HFFc6 (cell line): ENCODE measurements around the gene GEMIN7. TPM values are rescaled to one million over a fixed set of nuclear protein-coding genes. Genes with fewer than 3 reads are reported as not detected.
"Not testable (repeated sequence)": the region's sequence is repeated elsewhere in the genome, so short reads cannot be mapped to it uniquely, and the experiment has no call there.

ENCODE experiments used
- DNase-seq: peaks from one replicate; pipeline ENCODE4 v3.0.0-alpha.2; 2018
- H3K27ac Mint-ChIP-seq: 2 replicates; pipeline ENCODE4 v1.8.0; 2020; ENCODE audit warnings: mild to moderate bottlenecking, mixed read lengths
- H3K27me3 Mint-ChIP-seq: 2 replicates; pipeline ENCODE4 v1.8.0; 2021; ENCODE audit warnings: mild to moderate bottlenecking, moderate library complexity, mixed read lengths; ENCODE audit not compliant: insufficient read depth
- H3K36me3 Mint-ChIP-seq: 2 replicates; pipeline ENCODE4 v1.8.0; 2021; ENCODE audit warnings: low read depth, mixed read lengths
- H3K4me1 Mint-ChIP-seq: 2 replicates; pipeline ENCODE4 v1.8.0; 2020; ENCODE audit warnings: low read depth, mixed read lengths
- H3K4me3 Mint-ChIP-seq: 2 replicates; pipeline ENCODE4 v1.8.0; 2020; ENCODE audit warnings: mild to moderate bottlenecking, moderate library complexity, mixed read lengths
- H3K9me3 Mint-ChIP-seq: 2 replicates; pipeline ENCODE4 v1.8.0; 2020; ENCODE audit warnings: mild to moderate bottlenecking, mixed read lengths
- CTCF ChIP-seq: fragments of 200-600 bp; sonication (generic); IDR thresholded peaks from 2 replicates; pipeline ENCODE4 v1.5.0; 2021; ENCODE audit warnings: antibody characterized with exemption, mild to moderate bottlenecking
- total RNA-seq, 6 experiments: library from RNA; stranded (reverse); fragmentation: NEBNext Ultra II Directional; extraction: Animal tissue kit (Norgen Biotek cat#: 25700); gene quantifications; 2 replicates in 1 of 6; 3 replicates in 5 of 6; pipeline ENCODE4 v1.2.3, GENCODE V29; 2021

GEMIN7 gene
- total RNA-seq, 6 experiments from 2014 or later, result 34.3 to 43.4 (median 39.0) TPM

GRCh38 chr19:45101806-45102205, 22.7 kb downstream of the GEMIN7 start:
- Mint-ChIP-seq H3K36me3 (peaks cover 7% of the 10 kb centered on the region; the same call in 1 of the 2 replicates), H3K4me1 (peaks cover 43% of the 10 kb centered on the region), H3K27me3 (no peaks in the 10 kb centered on the region), H3K27ac (peak overlapping the region; percentile 92; the same call in 1 of the 2 replicates), H3K9me3 (no peaks in the 10 kb centered on the region), H3K4me3 (no peak overlapping the region)
- no peak for TF ChIP-seq CTCF
- no peak for DNase-seq

- Mint-ChIP-seq H3K4me3 (no peak overlapping the region), H3K27ac (no peak overlapping the region), H3K9me3 (no peaks in the 10 kb centered on the region), H3K36me3 (peaks cover 7% of the 10 kb centered on the region; the same call in 1 of the 2 replicates), H3K4me1 (peaks cover 36% of the 10 kb centered on the region), H3K27me3 (no peaks in the 10 kb centered on the region)
- no peak for TF ChIP-seq CTCF
- DNase-seq, result no peak
Observed at GRCh38 chr19:45102481-45102880, 23.4 kb downstream of the GEMIN7 start.

- no peak for TF ChIP-seq CTCF
- no peak overlapping the region for H3K27ac Mint-ChIP-seq
- no peak for DNase-seq
- no peak overlapping the region for H3K4me3 Mint-ChIP-seq
- H3K36me3 Mint-ChIP-seq, result peaks cover 7% of the 10 kb centered on the region; the same call in 1 of the 2 replicates
- peaks cover 30% of the 10 kb centered on the region for H3K4me1 Mint-ChIP-seq
- no peaks in the 10 kb centered on the region for H3K9me3 Mint-ChIP-seq
- no peaks in the 10 kb centered on the region for H3K27me3 Mint-ChIP-seq
Observed at GRCh38 chr19:45103156-45103507, 24.1 kb downstream of the GEMIN7 start.

- no peaks in the 10 kb centered on the region for H3K27me3 Mint-ChIP-seq
- H3K4me3 Mint-ChIP-seq, result no peak overlapping the region
- no peak overlapping the region for H3K27ac Mint-ChIP-seq
- H3K36me3 Mint-ChIP-seq, result peaks cover 7% of the 10 kb centered on the region; the same call in 1 of the 2 replicates
- DNase-seq, result no peak
- H3K4me1 Mint-ChIP-seq, result peaks cover 24% of the 10 kb centered on the region
- H3K9me3 Mint-ChIP-seq, result no peaks in the 10 kb centered on the region
- TF ChIP-seq CTCF, result no peak; the same call in 1 of the 2 replicates
Observed at GRCh38 chr19:45103508-45104319, 24.7 kb downstream of the GEMIN7 start.

GRCh38 chr19:45104658-45105349, 25.7 kb downstream of the GEMIN7 start:
- no peak overlapping the region for H3K27ac Mint-ChIP-seq
- H3K4me1 Mint-ChIP-seq, result peaks cover 13% of the 10 kb centered on the region
- TF ChIP-seq CTCF, result no peak
- H3K4me3 Mint-ChIP-seq, result no peak overlapping the region
- no peaks in the 10 kb centered on the region for H3K9me3 Mint-ChIP-seq
- no peaks in the 10 kb centered on the region for H3K27me3 Mint-ChIP-seq
- DNase-seq, result no peak
- H3K36me3 Mint-ChIP-seq, result peaks cover 7% of the 10 kb centered on the region; the same call in 1 of the 2 replicates

- H3K36me3 Mint-ChIP-seq, DNase-seq, H3K27ac Mint-ChIP-seq, H3K4me1 Mint-ChIP-seq, H3K4me3 Mint-ChIP-seq, H3K27me3 Mint-ChIP-seq, H3K9me3 Mint-ChIP-seq: not testable (repeated sequence)
Observed at GRCh38 chr19:45106363-45106762, 27.3 kb downstream of the GEMIN7 start.
